GM12872 (cell line): ENCODE results near the gene SLTM.

Experiments used
- TF ChIP-seq, protein P1 (sequence below): IDR thresholded peaks from 3 replicates; pipeline ENCODE4 v1.5.1; 2011; ENCODE audit warnings: low read depth, mild to moderate bottlenecking, low read length, moderate library complexity; ENCODE audit not compliant: insufficient read depth

The SLTM gene

DNA sequence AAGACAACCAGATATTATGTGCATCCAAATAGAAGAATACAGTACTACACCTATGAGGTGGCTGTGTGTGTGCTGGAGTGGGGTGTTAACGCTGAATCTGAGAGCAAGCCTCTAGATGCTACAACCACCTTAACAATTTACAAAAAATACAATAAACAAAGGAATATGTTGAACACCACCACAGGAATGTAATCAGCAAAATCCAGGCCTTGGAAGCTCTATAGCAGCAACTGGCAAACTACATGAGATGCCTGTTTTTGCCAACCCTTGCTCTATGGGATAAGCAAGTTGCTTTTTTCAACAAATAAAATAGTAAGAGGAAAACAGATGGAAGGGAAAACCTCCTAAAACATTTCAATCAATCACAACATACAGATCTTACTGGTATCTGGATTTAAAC is 23.9 kb downstream of the SLTM start:
- TF ChIP-seq, protein P1, sequence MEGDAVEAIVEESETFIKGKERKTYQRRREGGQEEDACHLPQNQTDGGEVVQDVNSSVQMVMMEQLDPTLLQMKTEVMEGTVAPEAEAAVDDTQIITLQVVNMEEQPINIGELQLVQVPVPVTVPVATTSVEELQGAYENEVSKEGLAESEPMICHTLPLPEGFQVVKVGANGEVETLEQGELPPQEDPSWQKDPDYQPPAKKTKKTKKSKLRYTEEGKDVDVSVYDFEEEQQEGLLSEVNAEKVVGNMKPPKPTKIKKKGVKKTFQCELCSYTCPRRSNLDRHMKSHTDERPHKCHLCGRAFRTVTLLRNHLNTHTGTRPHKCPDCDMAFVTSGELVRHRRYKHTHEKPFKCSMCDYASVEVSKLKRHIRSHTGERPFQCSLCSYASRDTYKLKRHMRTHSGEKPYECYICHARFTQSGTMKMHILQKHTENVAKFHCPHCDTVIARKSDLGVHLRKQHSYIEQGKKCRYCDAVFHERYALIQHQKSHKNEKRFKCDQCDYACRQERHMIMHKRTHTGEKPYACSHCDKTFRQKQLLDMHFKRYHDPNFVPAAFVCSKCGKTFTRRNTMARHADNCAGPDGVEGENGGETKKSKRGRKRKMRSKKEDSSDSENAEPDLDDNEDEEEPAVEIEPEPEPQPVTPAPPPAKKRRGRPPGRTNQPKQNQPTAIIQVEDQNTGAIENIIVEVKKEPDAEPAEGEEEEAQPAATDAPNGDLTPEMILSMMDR = no peak

DNA sequence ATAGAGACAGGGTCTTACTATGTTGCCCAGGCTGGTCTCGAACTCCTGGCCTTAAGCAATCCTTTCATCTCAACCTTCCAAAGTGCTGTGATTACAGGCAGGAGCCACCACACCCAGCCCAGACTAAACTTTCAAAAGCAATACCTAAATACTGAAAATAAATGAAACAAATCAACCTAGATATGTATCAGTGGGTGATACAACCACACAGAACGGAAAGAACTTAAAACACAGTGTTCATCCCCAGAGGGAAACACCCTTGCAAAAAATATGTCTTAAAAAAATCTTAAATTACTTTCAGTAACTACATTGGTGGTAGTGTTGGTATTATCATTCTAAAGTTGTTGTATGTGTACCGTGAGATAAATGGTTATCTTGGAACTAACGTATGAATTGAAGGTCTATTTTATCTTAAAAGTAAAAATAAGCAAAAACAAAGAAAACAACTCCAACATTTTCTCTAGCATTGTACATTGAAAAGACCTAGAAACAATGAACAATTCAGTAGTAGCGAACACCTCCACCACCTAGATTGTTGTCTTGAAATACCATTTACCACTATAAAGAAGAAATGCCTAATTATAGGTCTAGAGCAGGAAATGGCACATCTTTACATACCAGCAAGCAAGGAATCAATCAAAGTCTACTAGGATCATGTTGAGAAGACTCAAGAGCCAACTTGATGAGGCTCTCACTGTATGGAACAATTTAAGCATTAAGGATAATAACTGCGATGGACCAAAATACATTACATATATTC is 24.7 kb downstream of the SLTM start:
- TF ChIP-seq, protein P1 = no peak

DNA sequence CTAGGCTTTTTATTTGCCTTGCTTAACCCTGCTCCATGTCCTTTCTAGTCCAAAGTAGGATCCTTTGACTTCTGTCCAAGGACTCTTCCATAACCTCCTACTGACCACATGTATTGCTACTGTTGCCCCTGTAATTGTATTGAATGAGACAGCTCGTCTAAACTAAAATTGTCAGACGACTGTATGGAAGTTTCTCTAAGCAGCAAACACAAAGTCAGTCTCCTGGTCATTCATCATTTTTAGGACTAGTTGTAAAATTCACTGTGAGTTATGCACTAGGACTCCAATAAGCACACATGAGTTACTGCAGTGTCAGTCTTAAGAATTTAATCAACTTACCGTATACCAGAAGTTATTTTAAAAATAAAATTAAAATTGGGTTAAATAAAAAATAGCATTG is 32.8 kb downstream of the SLTM start:
- TF ChIP-seq, protein P1 = no peak

DNA sequence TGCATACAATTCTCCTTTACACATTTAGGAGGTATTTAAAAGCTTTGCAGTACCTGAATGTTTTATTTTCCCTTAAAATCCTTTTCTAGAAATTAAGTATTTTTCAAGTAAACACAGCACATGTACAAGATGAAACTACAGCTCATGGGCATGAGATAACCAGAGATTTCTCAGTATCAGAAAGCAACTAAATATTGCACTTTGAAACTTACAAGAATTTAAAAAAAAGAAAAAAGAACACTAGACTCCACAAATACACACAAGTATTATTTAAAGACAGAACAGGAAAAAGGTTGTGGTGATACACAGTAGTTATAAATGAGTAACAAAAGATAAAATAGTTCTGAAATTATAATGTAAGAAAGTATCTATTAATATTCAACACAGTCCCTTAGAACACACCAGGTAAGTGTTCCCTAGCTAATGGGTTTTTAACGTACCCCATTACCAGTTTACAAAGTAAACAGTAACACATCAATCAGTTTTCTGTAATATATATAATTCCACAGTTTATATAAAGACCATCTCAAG is 35.3 kb downstream of the SLTM start:
- TF ChIP-seq, protein P1 = no peak

DNA sequence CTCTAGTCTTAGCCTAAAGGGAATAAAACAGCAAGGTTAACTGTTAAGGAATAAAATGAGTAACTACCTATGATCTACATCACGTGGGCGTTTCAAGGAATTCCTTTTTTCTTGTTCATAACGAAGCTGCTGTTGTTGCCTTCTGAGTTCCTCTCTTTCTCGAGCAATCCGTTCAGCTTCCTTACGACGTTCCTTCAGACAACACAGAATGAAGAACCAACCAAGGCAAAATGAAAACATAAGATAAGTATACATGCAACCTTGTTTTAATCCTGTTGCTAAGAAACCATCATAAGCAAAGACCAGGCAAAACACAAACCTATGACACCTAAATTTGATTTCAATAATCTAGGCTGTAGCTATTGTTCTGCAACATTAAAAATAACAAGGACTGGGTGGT is 44.1 kb downstream of the SLTM start:
- TF ChIP-seq, protein P1 = no peak

DNA sequence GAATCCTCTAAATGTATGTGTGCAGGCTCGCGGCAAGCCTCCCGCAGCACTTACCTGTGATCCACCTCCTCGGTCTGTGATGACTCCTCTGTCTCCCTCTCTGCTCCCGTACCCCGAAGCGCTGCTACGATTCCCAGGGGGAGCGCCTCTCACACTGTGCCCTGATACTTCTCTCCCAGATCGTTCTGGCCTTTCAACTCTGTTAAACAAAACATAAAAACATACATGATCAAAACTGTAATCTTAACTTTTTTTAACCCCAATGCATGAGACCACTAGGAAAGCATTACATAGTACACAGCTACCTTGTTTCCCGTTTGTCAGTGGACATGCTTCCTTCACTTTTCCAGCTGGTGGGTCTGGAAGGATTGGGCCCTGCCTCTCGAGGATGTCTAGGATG is 46.6 kb downstream of the SLTM start:
- TF ChIP-seq, protein P1 = no peak

DNA sequence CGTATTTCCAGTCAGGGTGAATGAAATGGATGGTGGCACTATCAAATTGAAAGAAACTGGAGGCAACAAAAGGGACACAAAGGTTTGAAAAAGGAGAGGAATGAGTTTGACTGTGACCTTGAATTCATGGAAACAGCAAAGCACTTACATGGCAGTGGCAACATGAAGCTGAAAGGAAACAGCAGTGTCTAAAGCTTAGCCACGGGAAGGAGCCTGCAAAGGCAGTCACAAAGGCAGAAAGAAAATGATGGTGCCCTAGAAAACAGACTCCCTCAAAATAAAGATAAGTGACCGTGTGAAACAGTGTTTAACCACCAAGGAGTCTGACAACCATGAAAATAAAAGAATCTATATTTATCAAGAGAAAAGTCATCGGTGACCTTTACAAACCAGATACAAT is 51.2 kb downstream of the SLTM start:
- TF ChIP-seq, protein P1 = no peak
